A549 treated with CpdA at 1 μM for 4 hours (cell line): ENCODE measurements around the gene MUC12. TPM values are rescaled to one million over a fixed set of nuclear protein-coding genes. Genes with fewer than 3 reads are reported as not detected.

Experiments
- total RNA-seq: library from RNA; stranded (reverse); fragments of 200-300 nt; extraction: Qiagen RNA extraction; gene quantifications from 5 replicates; pipeline ENCODE4 v1.2.3, GENCODE V29; 2022; ENCODE audit warnings: low read depth

The MUC12 gene, protein sequence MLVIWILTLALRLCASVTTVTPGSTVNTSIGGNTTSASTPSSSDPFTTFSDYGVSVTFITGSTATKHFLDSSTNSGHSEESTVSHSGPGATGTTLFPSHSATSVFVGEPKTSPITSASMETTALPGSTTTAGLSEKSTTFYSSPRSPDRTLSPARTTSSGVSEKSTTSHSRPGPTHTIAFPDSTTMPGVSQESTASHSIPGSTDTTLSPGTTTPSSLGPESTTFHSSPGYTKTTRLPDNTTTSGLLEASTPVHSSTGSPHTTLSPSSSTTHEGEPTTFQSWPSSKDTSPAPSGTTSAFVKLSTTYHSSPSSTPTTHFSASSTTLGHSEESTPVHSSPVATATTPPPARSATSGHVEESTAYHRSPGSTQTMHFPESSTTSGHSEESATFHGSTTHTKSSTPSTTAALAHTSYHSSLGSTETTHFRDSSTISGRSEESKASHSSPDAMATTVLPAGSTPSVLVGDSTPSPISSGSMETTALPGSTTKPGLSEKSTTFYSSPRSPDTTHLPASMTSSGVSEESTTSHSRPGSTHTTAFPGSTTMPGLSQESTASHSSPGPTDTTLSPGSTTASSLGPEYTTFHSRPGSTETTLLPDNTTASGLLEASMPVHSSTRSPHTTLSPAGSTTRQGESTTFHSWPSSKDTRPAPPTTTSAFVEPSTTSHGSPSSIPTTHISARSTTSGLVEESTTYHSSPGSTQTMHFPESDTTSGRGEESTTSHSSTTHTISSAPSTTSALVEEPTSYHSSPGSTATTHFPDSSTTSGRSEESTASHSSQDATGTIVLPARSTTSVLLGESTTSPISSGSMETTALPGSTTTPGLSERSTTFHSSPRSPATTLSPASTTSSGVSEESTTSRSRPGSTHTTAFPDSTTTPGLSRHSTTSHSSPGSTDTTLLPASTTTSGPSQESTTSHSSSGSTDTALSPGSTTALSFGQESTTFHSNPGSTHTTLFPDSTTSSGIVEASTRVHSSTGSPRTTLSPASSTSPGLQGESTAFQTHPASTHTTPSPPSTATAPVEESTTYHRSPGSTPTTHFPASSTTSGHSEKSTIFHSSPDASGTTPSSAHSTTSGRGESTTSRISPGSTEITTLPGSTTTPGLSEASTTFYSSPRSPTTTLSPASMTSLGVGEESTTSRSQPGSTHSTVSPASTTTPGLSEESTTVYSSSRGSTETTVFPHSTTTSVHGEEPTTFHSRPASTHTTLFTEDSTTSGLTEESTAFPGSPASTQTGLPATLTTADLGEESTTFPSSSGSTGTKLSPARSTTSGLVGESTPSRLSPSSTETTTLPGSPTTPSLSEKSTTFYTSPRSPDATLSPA (N-terminal part only)
- total RNA-seq: 15.7 to 22.4 TPM (median 18.7 TPM) in 5 replicates

GRCh38 chr7:100969066-100969615 is at the start of gene MUC12:
Gene MUC12, plus strand, starts transcription at chr7:100969565. Its CDS starts 58 bp downstream, at chr7:100969623.

DNA sequence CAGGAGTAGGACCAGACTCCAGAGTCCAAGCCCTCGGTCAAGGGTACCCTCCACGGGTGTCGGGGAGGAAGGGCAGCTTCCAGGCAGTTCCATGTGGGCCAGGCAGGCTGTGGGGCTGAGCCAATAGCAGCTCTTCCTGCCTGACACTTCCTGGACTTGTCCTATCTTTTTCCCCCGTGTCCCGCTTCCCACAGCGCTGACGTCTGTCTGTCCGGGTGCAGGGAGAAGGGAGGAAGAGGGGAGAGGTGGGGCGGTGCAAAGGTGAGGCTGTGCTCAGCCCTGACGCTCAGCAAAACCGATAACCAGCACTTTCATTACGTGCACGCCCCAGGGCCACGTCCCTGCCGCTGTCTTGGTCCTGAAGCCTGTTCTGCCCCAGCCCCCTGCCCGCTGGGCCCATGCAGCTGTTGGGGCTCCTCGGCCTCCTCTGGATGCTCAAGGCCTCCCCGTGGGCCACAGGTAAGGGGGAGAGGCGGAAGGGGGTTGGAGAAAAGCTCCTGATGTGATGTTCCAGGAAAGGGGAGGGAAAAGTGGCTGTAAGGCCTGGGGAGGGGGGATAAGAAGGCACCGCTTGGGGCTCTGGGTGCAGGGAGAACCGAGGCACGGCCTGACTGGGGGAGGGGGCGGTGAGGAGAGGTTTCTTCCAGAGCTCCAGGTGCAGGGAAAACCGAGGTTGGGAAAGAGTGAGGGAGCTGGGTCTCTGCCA is 20.0 kb upstream of the MUC12 start, which contains the start of gene MUC3A:
Gene MUC3A (plus strand): TSS at position 308 of the 706 bp plus-strand sequence. CDS start 91 bp downstream, at position 399.

Other genes with a start within 250 kb of the MUC12 start
- 0.03 TPM in 1 of 5 replicates, not detected in the others for gene EPO, start 249.1 kb upstream of the MUC12 start, total RNA-seq
- not detected in 5 replicates for gene ZAN, start 236.0 kb upstream of the MUC12 start, total RNA-seq
- gene EPHB4, start 142.0 kb upstream of the MUC12 start, total RNA-seq: 37.3 to 43.6 TPM (median 42.9 TPM) in 5 replicates
- 13.4 to 16.7 TPM (median 15.2 TPM) in 5 replicates for gene SLC12A9, start 116.9 kb upstream of the MUC12 start, total RNA-seq
- gene TRIP6, start 102.2 kb upstream of the MUC12 start, total RNA-seq: 38.1 to 61.9 TPM (median 55.4 TPM) in 5 replicates
- 121 to 158 TPM (median 149 TPM) in 5 replicates for gene SRRT, start 94.5 kb upstream of the MUC12 start, total RNA-seq
- 4.7 to 7.2 TPM (median 5.4 TPM) in 5 replicates for gene UFSP1, start 79.8 kb upstream of the MUC12 start, total RNA-seq
- gene ACHE, start 73.7 kb upstream of the MUC12 start, total RNA-seq: 1.1 to 2.2 TPM (median 2.0 TPM) in 5 replicates
- gene MUC3A, start 20.0 kb upstream of the MUC12 start, total RNA-seq: 8.9 to 15.9 TPM (median 12.7 TPM) in 5 replicates
- 0.01 to 0.07 TPM (median 0.03 TPM) in 5 replicates for gene MUC17, start 50.5 kb downstream of the MUC12 start, total RNA-seq
- gene TRIM56, start 115.9 kb downstream of the MUC12 start, total RNA-seq: 9.9 to 13.3 TPM (median 10.4 TPM) in 5 replicates
- gene SERPINE1, start 157.5 kb downstream of the MUC12 start, total RNA-seq: 712 to 895 TPM (median 757 TPM) in 5 replicates
- 131 to 162 TPM (median 147 TPM) in 5 replicates for gene AP1S1, start 184.9 kb downstream of the MUC12 start, total RNA-seq
- 9.0 to 22.7 TPM (median 16.6 TPM) in 5 replicates for gene VGF, start 196.0 kb downstream of the MUC12 start, total RNA-seq
- 0.13 to 0.25 TPM (median 0.17 TPM) in 4 of 5 replicates, not detected in the other for gene NAT16, start 210.7 kb downstream of the MUC12 start, total RNA-seq
- gene MOGAT3, start 231.5 kb downstream of the MUC12 start, total RNA-seq: 0.08 TPM in 1 of 5 replicates, not detected in the others
- 66.5 to 84.1 TPM (median 82.2 TPM) in 5 replicates for gene PLOD3, start 248.0 kb downstream of the MUC12 start, total RNA-seq
- gene ZNHIT1, start 248.6 kb downstream of the MUC12 start, total RNA-seq: 73.6 to 100 TPM (median 92.5 TPM) in 5 replicates